GM21447 (cell line): ENCODE measurements around the gene SUSD1.

Experiments used
- ATAC-seq: cut with Tn5 transposase; IDR thresholded peaks from one replicate; pipeline ENCODE4 v1.9.1; 2021; ENCODE audit not compliant: unreplicated experiment

Gene SUSD1

GRCh38 chr9:112020680-112021596 lies 154.2 kb downstream of the SUSD1 start:
- peak; percentile 73 for ATAC-seq

- ATAC-seq = no peak
These were observed 157.2 kb downstream of the SUSD1 start for GRCh38 chr9:112017878-112018277.

GRCh38 chr9:112015736-112016135 lies 159.4 kb downstream of the SUSD1 start:
- ATAC-seq = no peak

GRCh38 chr9:112015149-112015548 lies 159.9 kb downstream of the SUSD1 start:
- ATAC-seq = no peak

GRCh38 chr9:112013266-112013665 lies 161.8 kb downstream of the SUSD1 start:
- ATAC-seq = no peak

- peak; percentile 88 for ATAC-seq
These were observed 162.8 kb downstream of the SUSD1 start for GRCh38 chr9:112012026-112012902.

- ATAC-seq = no peak
These were observed 164.0 kb downstream of the SUSD1 start for GRCh38 chr9:112011051-112011620.

GRCh38 chr9:112010537-112010936 lies 164.6 kb downstream of the SUSD1 start:
- no peak for ATAC-seq

- ATAC-seq = no peak
These were observed 165.4 kb downstream of the SUSD1 start for GRCh38 chr9:112009656-112010055.

GRCh38 chr9:112007575-112008240 lies 167.4 kb downstream of the SUSD1 start:
- no peak for ATAC-seq

- ATAC-seq = no peak
These were observed 168.6 kb downstream of the SUSD1 start for GRCh38 chr9:112006361-112007020.

GRCh38 chr9:112005939-112006338 lies 169.2 kb downstream of the SUSD1 start:
- no peak for ATAC-seq

- no peak for ATAC-seq
These were observed 171.6 kb downstream of the SUSD1 start for GRCh38 chr9:112003538-112003937.

- ATAC-seq = no peak
These were observed 172.1 kb downstream of the SUSD1 start for GRCh38 chr9:112002847-112003457.

GRCh38 chr9:112002131-112002846 lies 172.8 kb downstream of the SUSD1 start:
- no peak for ATAC-seq

- no peak for ATAC-seq
These were observed 174.4 kb downstream of the SUSD1 start for GRCh38 chr9:112000743-112001142.

- ATAC-seq = no peak
These were observed 175.8 kb downstream of the SUSD1 start for GRCh38 chr9:111999319-111999718.

- ATAC-seq = no peak
These were observed 177.3 kb downstream of the SUSD1 start for GRCh38 chr9:111997831-111998230.

GRCh38 chr9:111994831-111995458 lies 180.2 kb downstream of the SUSD1 start:
- peak; percentile 52 for ATAC-seq
